Right lobe of liver (tissue), 6 donors: ENCODE measurements around the gene HORMAD1. TPM values are rescaled to one million over a fixed set of nuclear protein-coding genes. Genes with fewer than 3 reads are reported as not detected.

Source experiments
- ATAC-seq, 4 donors: fragments of 200-7000 bp; cut with Tn5 transposase; one replicate each; pipeline ENCODE4 v1.9.1; 2020; ENCODE audit warnings: mild to moderate bottlenecking in 4 of 4, moderate library complexity in 4 of 4
- DNase-seq, 3 donors: peaks; one replicate each; pipeline ENCODE4 v3.0.0-alpha.2; 2020
- H3K27ac ChIP-seq, 3 donors: fragments of 200-600 bp; one replicate each; pipeline ENCODE4 v1.8.0; 2022
- H3K27me3 ChIP-seq, 2 donors: fragments of 200-600 bp; one replicate each; pipeline ENCODE4 v1.8.0; 2022
- H3K36me3 ChIP-seq, 4 donors: fragments of 200-600 bp; sonication (generic) in 1 of 4; one replicate each; pipeline versions ENCODE4 v1.5.1 to v1.8.0; 2017 to 2022; ENCODE audit warnings: control low read depth in 1 of 4
- H3K4me1 ChIP-seq, 4 donors: fragments of 200-600 bp; sonication (generic) in 1 of 4; one replicate each; pipeline versions ENCODE4 v1.5.1 to v1.8.0; 2017 to 2022; ENCODE audit warnings: control low read depth in 1 of 4
- H3K4me3 ChIP-seq, 3 donors: fragments of 200-600 bp; one replicate each; pipeline ENCODE4 v1.8.0; 2022
- H3K9me3 ChIP-seq, 4 donors: fragments of 200-600 bp; sonication (generic) in 1 of 4; one replicate each; pipeline versions ENCODE4 v1.5.1 to v1.8.0; 2017 to 2022; ENCODE audit warnings: control low read depth in 1 of 4
- CTCF ChIP-seq, 4 donors: fragments of 200-600 bp in 3 of 4; fragments of 450-650 bp in 1 of 4; IDR thresholded peaks; one replicate each; pipeline versions ENCODE4 v1.5.1 to v1.8.0; 2016 to 2022; ENCODE audit warnings: antibody characterized with exemption in 4 of 4, mild to moderate bottlenecking in 2 of 4
- POLR2A ChIP-seq: fragments of 450-650 bp; IDR thresholded peaks from one replicate; pipeline ENCODE4 v1.6.1; 2017; ENCODE audit warnings: antibody characterized with exemption, mild to moderate bottlenecking
- WGBS: methylation state at CpG from one replicate; pipeline ENCODE4 v1.1.6; 2018; ENCODE audit warnings: low coverage, low lambda C conversion rate; ENCODE audit not compliant: insufficient coverage; ENCODE audit errors: missing lambda C conversion rate; 5-methylcytosine and 5-hydroxymethylcytosine counted together
- intact Hi-C, 2 donors: fragments of 100-400 bp; cut with DNase I; formaldehyde crosslinking; loops; one replicate each; pipeline versions ENCODE4 v1.11.2 to v1.14.1; 2022
- total RNA-seq, 6 experiments: library from RNA; depleted of rRNA in 2 of 6; stranded (reverse); fragments of >200 nt in 2 of 6; fragmentation: NEBNext Ultra II Directional in 3 of 6; extraction: Animal tissue kit (Norgen Biotek cat#: 25700) in 3 of 6; gene quantifications; one replicate each; pipeline versions ENCODE4 v1.1.0 to v1.2.4, GENCODE V29; 2016 to 2023
- donor health status: DM: no; HTN: yes; CAD: no.
- donor health status: DM: no; HTN: no; CAD: no.
- donor health status: DM: no; HTN: no; CAD: no.
- donor health status: DM: no; HTN: yes; CAD: no.
- donor health status: DM: no; HTN: yes; CAD: no.

Gene HORMAD1
- total RNA-seq, 6 experiments from 2014 or later: 0.22 to 0.47 (median 0.25) TPM; not detected in 3

- Histone ChIP-seq H3K4me1 (no peaks in the 10 kb centered on the region), H3K4me3 (no peak overlapping the region), H3K27ac (no peak overlapping the region), H3K36me3 (peaks cover 0 to 9% (median 0%) of the 10 kb centered on the region in 4 donors), H3K9me3 (no peaks in the 10 kb centered on the region), H3K27me3 (no peaks in the 10 kb centered on the region)
- intact Hi-C loops: no loop called here
- DNase-seq (no peak), ATAC-seq (no peak)
- WGBS: 95% methylated on average over 3 of the region's 6 CpGs
- TF ChIP-seq CTCF (IDR thresholded peaks at IDR 0.05) (no peak), POLR2A (no peak)
Measured at GRCh38 chr1:150751443-150751842, 30.7 kb upstream of the HORMAD1 start.

GRCh38 chr1:150749720-150750311 lies 29.1 kb upstream of the HORMAD1 start:
- DNase-seq (no peak), ATAC-seq (no peak)
- intact Hi-C loops: no loop called here
- peaks cover 0 to 9% (median 0%) of the 10 kb centered on the region in 4 donors for H3K36me3 ChIP-seq
- H3K27me3 ChIP-seq: no peaks in the 10 kb centered on the region
- no peak overlapping the region for H3K27ac ChIP-seq
- H3K9me3 ChIP-seq: no peaks in the 10 kb centered on the region
- H3K4me3 ChIP-seq: no peak overlapping the region
- 91% methylated on average over 5 of the region's 8 CpGs for WGBS
- TF ChIP-seq CTCF (IDR thresholded peaks at IDR 0.05) (no peak), POLR2A (no peak)
- no peaks in the 10 kb centered on the region for H3K4me1 ChIP-seq

- DNase-seq (no peak), ATAC-seq (no peak)
- no peak overlapping the region for H3K27ac ChIP-seq
- H3K36me3 ChIP-seq: peaks cover 0 to 9% (median 0%) of the 10 kb centered on the region in 4 donors
- intact Hi-C loops: no loop called here
- H3K4me3 ChIP-seq: no peak overlapping the region
- WGBS: 81% methylated on average over 11 of the region's 12 CpGs
- H3K27me3 ChIP-seq: no peaks in the 10 kb centered on the region
- no peaks in the 10 kb centered on the region for H3K9me3 ChIP-seq
- H3K4me1 ChIP-seq: no peaks in the 10 kb centered on the region
- TF ChIP-seq CTCF (IDR thresholded peaks at IDR 0.05): no peak
- TF ChIP-seq POLR2A: no peak
Measured at GRCh38 chr1:150748878-150749719, 28.4 kb upstream of the HORMAD1 start.

- Histone ChIP-seq H3K4me1 (no peaks in the 10 kb centered on the region), H3K36me3 (peaks cover 0 to 7% (median 0%) of the 10 kb centered on the region in 4 donors), H3K27me3 (no peaks in the 10 kb centered on the region), H3K4me3 (no peak overlapping the region), H3K9me3 (no peaks in the 10 kb centered on the region), H3K27ac (no peak overlapping the region)
- no peak for TF ChIP-seq POLR2A
- TF ChIP-seq CTCF (IDR thresholded peaks at IDR 0.05): no peak
- ATAC-seq (no peak), DNase-seq (no peak)
- intact Hi-C loops: loop anchor here in 1 of 2 donors (10.0 kb wide), 1 partner anchor 65 kb away; no protein-coding TSS in a partner anchor
- WGBS: 79% methylated on average over 3 of the region's 3 CpGs
Measured at GRCh38 chr1:150730130-150730721, 9.5 kb upstream of the HORMAD1 start.
